A673 (cell line): ENCODE data around the gene WNT4. TPM values are rescaled to one million over a fixed set of nuclear protein-coding genes. Genes with fewer than 3 reads are reported as not detected.

Experiments
- BruUV-seq: library from RNA; stranded (reverse); fragments of 400-500 nt; replicated peaks from 2 replicates; lab custom pipeline; 2021; lab: Mats Ljungman, UMichigan
- CTCF ChIA-PET: fragments of 300-600 bp; sonication (Branson Sonifier 250); formaldehyde crosslinking; loops from one replicate; lab custom pipeline; 2022; ENCODE audit warnings: antibody characterized with exemption; lab: Charles Lee
- POLR2A ChIA-PET: fragments of 300-600 bp; sonication (Branson Sonifier 250); formaldehyde crosslinking; loops from one replicate; lab custom pipeline; 2022; ENCODE audit warnings: antibody characterized with exemption; ENCODE audit not compliant: low non-redundant PET; lab: Charles Lee
- DNase-seq: peaks from one replicate; pipeline ENCODE4 v3.0.0-alpha.2; 2015; ENCODE audit warnings: low spot score
- H3K27ac ChIP-seq: fragments of 200-600 bp; sonication (generic); 2 replicates; pipeline ENCODE4 v1.5.1; 2016; ENCODE audit warnings: mixed run types, low read depth, mild to moderate bottlenecking, mixed read lengths, antibody characterized with exemption, low read length; ENCODE audit not compliant: poor library complexity, severe bottlenecking
- H3K27me3 ChIP-seq: fragments of 200-600 bp; sonication (generic); replicated peaks from 2 replicates; pipeline ENCODE4 v1.6.1; 2017; ENCODE audit warnings: mixed run types, low read depth, mild to moderate bottlenecking, mixed read lengths, antibody characterized with exemption, low read length; ENCODE audit not compliant: insufficient read depth, poor library complexity
- H3K36me3 ChIP-seq: fragments of 200-600 bp; sonication (generic); 2 replicates; pipeline ENCODE4 v1.6.1; 2016; ENCODE audit warnings: mixed run types, mild to moderate bottlenecking, mixed read lengths, antibody characterized with exemption, low read length; ENCODE audit not compliant: insufficient read depth, poor library complexity, severe bottlenecking
- H3K4me1 ChIP-seq: fragments of 200-600 bp; sonication (generic); 2 replicates; pipeline ENCODE4 v1.6.1; 2017; ENCODE audit warnings: mixed run types, mild to moderate bottlenecking, mixed read lengths, antibody characterized with exemption, low read length; ENCODE audit not compliant: insufficient read depth, poor library complexity, severe bottlenecking
- H3K4me3 ChIP-seq: fragments of 200-600 bp; sonication (generic); 2 replicates; pipeline ENCODE4 v1.5.1; 2016; ENCODE audit warnings: low read depth, mixed run types, mild to moderate bottlenecking, mixed read lengths, low read length; ENCODE audit not compliant: poor library complexity, severe bottlenecking
- H3K9me3 ChIP-seq: fragments of 200-600 bp; sonication (generic); 2 replicates; pipeline ENCODE4 v1.6.1; 2016; ENCODE audit warnings: mixed run types, low read depth, mild to moderate bottlenecking, mixed read lengths, antibody characterized with exemption, low read length; ENCODE audit not compliant: poor library complexity, severe bottlenecking
- CTCF ChIP-seq: fragments of 300-800, 200-600 bp; sonication (generic); conservative IDR thresholded peaks from 2 replicates; pipeline ENCODE4 v1.5.1; 2017; ENCODE audit warnings: low read depth, mild to moderate bottlenecking, antibody characterized with exemption, low read length, moderate library complexity, mixed read lengths
- EZH2 ChIP-seq: fragments of 200-600 bp; sonication (generic); IDR thresholded peaks from 2 replicates; pipeline ENCODE4 v1.6.1; 2017; ENCODE audit warnings: borderline replicate concordance, low read depth, mild to moderate bottlenecking, mixed read lengths, antibody characterized with exemption, low read length; ENCODE audit not compliant: poor library complexity, severe bottlenecking
- intact Hi-C: fragments of 100-400 bp; cut with micrococcal nuclease; formaldehyde crosslinking; loops from one replicate; pipeline ENCODE4 v1.10.0; 2022; ENCODE audit not compliant: unreplicated experiment
- total RNA-seq: library from RNA; stranded (reverse); gene quantifications from 2 replicates; pipeline ENCODE4 v1.2.3, GENCODE V29; 2021

The WNT4 gene
- total RNA-seq, 1 experiment from 2014 or later, result not detected

GRCh38 chr1:22159891-22160290 lies 17.0 kb upstream of the WNT4 start:
- no peak overlapping the region for H3K27ac ChIP-seq
- POLR2A ChIA-PET, result no interaction called here
- H3K36me3 ChIP-seq, result no peaks in the 10 kb centered on the region
- no peaks in the 10 kb centered on the region for H3K9me3 ChIP-seq
- intact Hi-C loops, result no loop called here
- CTCF ChIA-PET, result interaction anchor here (0.6 kb wide), 1 partner anchor 17 kb away, joined by 3 read pairs; the partner anchor contains the start of gene WNT4
- H3K4me3 ChIP-seq, result no peak overlapping the region
- H3K4me1 ChIP-seq, result no peaks in the 10 kb centered on the region
- DNase-seq, result no peak
- TF ChIP-seq CTCF, result no peak
- no peak for TF ChIP-seq EZH2
- no TSS peak for BruUV-seq
- no peaks in the 10 kb centered on the region for H3K27me3 ChIP-seq

- intact Hi-C loops, result no loop called here
- no peak for DNase-seq
- no TSS peak for BruUV-seq
- H3K9me3 ChIP-seq, result no peaks in the 10 kb centered on the region
- peaks cover 9% of the 10 kb centered on the region for H3K4me1 ChIP-seq
- ChIA-PET POLR2A (no interaction called here), CTCF (no interaction called here)
- TF ChIP-seq EZH2 (no peak), CTCF (no peak)
- no peaks in the 10 kb centered on the region for H3K27me3 ChIP-seq
- H3K36me3 ChIP-seq, result no peaks in the 10 kb centered on the region
- H3K4me3 ChIP-seq, result no peak overlapping the region
- H3K27ac ChIP-seq, result no peak overlapping the region
Measured at GRCh38 chr1:22158654-22159053, 15.8 kb upstream of the WNT4 start.

GRCh38 chr1:22157359-22157966 lies 14.6 kb upstream of the WNT4 start:
- Histone ChIP-seq H3K4me3 (no peak overlapping the region), H3K27me3 (no peaks in the 10 kb centered on the region), H3K36me3 (no peaks in the 10 kb centered on the region), H3K27ac (no peak overlapping the region), H3K4me1 (peaks cover 9% of the 10 kb centered on the region), H3K9me3 (no peaks in the 10 kb centered on the region)
- POLR2A ChIA-PET, result no interaction called here
- no peak for TF ChIP-seq EZH2
- no peak for TF ChIP-seq CTCF
- no TSS peak for BruUV-seq
- CTCF ChIA-PET, result no interaction called here
- no peak for DNase-seq
- intact Hi-C loops, result no loop called here
